HFFc6 (cell line): ENCODE measurements around the gene PRKAG2. TPM values are rescaled to one million over a fixed set of nuclear protein-coding genes. Genes with fewer than 3 reads are reported as not detected.

Experiments
- DNase-seq: peaks from one replicate; pipeline ENCODE4 v3.0.0-alpha.2; 2018
- H3K27ac Mint-ChIP-seq: 2 replicates; pipeline ENCODE4 v1.8.0; 2020; ENCODE audit warnings: mild to moderate bottlenecking, mixed read lengths
- H3K27me3 Mint-ChIP-seq: 2 replicates; pipeline ENCODE4 v1.8.0; 2021; ENCODE audit warnings: mild to moderate bottlenecking, moderate library complexity, mixed read lengths; ENCODE audit not compliant: insufficient read depth
- H3K36me3 Mint-ChIP-seq: 2 replicates; pipeline ENCODE4 v1.8.0; 2021; ENCODE audit warnings: low read depth, mixed read lengths
- H3K4me1 Mint-ChIP-seq: 2 replicates; pipeline ENCODE4 v1.8.0; 2020; ENCODE audit warnings: low read depth, mixed read lengths
- H3K4me3 Mint-ChIP-seq: 2 replicates; pipeline ENCODE4 v1.8.0; 2020; ENCODE audit warnings: mild to moderate bottlenecking, moderate library complexity, mixed read lengths
- H3K9me3 Mint-ChIP-seq: 2 replicates; pipeline ENCODE4 v1.8.0; 2020; ENCODE audit warnings: mild to moderate bottlenecking, mixed read lengths
- CTCF ChIP-seq: fragments of 200-600 bp; sonication (generic); IDR thresholded peaks from 2 replicates; pipeline ENCODE4 v1.5.0; 2021; ENCODE audit warnings: antibody characterized with exemption, mild to moderate bottlenecking
- total RNA-seq, 6 experiments: library from RNA; stranded (reverse); fragmentation: NEBNext Ultra II Directional; extraction: Animal tissue kit (Norgen Biotek cat#: 25700); gene quantifications; 2 replicates in 1 of 6; 3 replicates in 5 of 6; pipeline ENCODE4 v1.2.3, GENCODE V29; 2021

PRKAG2 gene
- total RNA-seq, 6 experiments from 2014 or later = 15.1 to 19.2 (median 18.4) TPM

GRCh38 chr7:151568956-151569940 is 307.7 kb downstream of the PRKAG2 start:
- H3K4me3 Mint-ChIP-seq = no peak overlapping the region
- no peak for DNase-seq
- no peak for TF ChIP-seq CTCF
- no peaks in the 10 kb centered on the region for H3K27me3 Mint-ChIP-seq
- H3K27ac Mint-ChIP-seq = no peak overlapping the region
- no peaks in the 10 kb centered on the region for H3K9me3 Mint-ChIP-seq
- peaks cover 30% of the 10 kb centered on the region for H3K4me1 Mint-ChIP-seq
- no peaks in the 10 kb centered on the region for H3K36me3 Mint-ChIP-seq

- Mint-ChIP-seq H3K36me3 (peaks cover 7% of the 10 kb centered on the region; the same call in 1 of the 2 replicates), H3K27ac (peak overlapping the region; percentile 33; the same call in 1 of the 2 replicates), H3K27me3 (no peaks in the 10 kb centered on the region), H3K9me3 (no peaks in the 10 kb centered on the region), H3K4me3 (no peak overlapping the region; the same call in 1 of the 2 replicates), H3K4me1 (peaks cover 30% of the 10 kb centered on the region)
- DNase-seq = peak; percentile 74
- TF ChIP-seq CTCF = no peak
Observed at GRCh38 chr7:151566897-151567320, 310.0 kb downstream of the PRKAG2 start.

- no peak for TF ChIP-seq CTCF
- H3K4me1 Mint-ChIP-seq = peaks cover 27% of the 10 kb centered on the region
- H3K4me3 Mint-ChIP-seq = no peak overlapping the region
- peaks cover 16% of the 10 kb centered on the region for H3K36me3 Mint-ChIP-seq
- DNase-seq = peak; percentile 37
- no peaks in the 10 kb centered on the region for H3K9me3 Mint-ChIP-seq
- H3K27ac Mint-ChIP-seq = no peak overlapping the region
- H3K27me3 Mint-ChIP-seq = no peaks in the 10 kb centered on the region
Observed at GRCh38 chr7:151565541-151565940, 311.4 kb downstream of the PRKAG2 start.

GRCh38 chr7:151560243-151560642 is 316.7 kb downstream of the PRKAG2 start:
- H3K4me1 Mint-ChIP-seq = peaks cover 20% of the 10 kb centered on the region
- H3K27me3 Mint-ChIP-seq = no peaks in the 10 kb centered on the region
- DNase-seq = no peak
- peaks cover 39% of the 10 kb centered on the region for H3K36me3 Mint-ChIP-seq
- no peaks in the 10 kb centered on the region for H3K9me3 Mint-ChIP-seq
- H3K27ac Mint-ChIP-seq = no peak overlapping the region
- no peak overlapping the region for H3K4me3 Mint-ChIP-seq
- TF ChIP-seq CTCF = no peak

- no peak for TF ChIP-seq CTCF
- no peak for DNase-seq
- H3K27ac Mint-ChIP-seq = no peak overlapping the region
- H3K4me3 Mint-ChIP-seq = no peak overlapping the region
- H3K36me3 Mint-ChIP-seq = peaks cover 39% of the 10 kb centered on the region
- no peaks in the 10 kb centered on the region; the same call in 1 of the 2 replicates for H3K27me3 Mint-ChIP-seq
- peaks cover 19% of the 10 kb centered on the region for H3K4me1 Mint-ChIP-seq
- no peaks in the 10 kb centered on the region for H3K9me3 Mint-ChIP-seq
Observed at GRCh38 chr7:151559557-151560183, 317.2 kb downstream of the PRKAG2 start.
